Heart right ventricle (tissue), 16 donors: ENCODE measurements around the gene CWC15. TPM values are rescaled to one million over a fixed set of nuclear protein-coding genes. Genes with fewer than 3 reads are reported as not detected.

Experiments used
- ATAC-seq, 8 donors: fragments of 200-7000 bp; cut with Tn5 transposase; one replicate each; pipeline ENCODE4 v1.9.1; 2020; ENCODE audit warnings: mild to moderate bottlenecking in 8 of 8, moderate library complexity in 8 of 8, moderate number of reproducible peaks in 1 of 8
- DNase-seq, 2 donors: peaks; one replicate each; pipeline ENCODE4 v3.0.0-alpha.2; 2020
- H3K27ac ChIP-seq, 10 donors: fragments of 200-600 bp; sonication (generic) in 2 of 10; one replicate each; pipeline versions ENCODE4 v1.5.0 to v1.8.0; 2020 to 2022; ENCODE audit warnings: mild to moderate bottlenecking in 3 of 10
- H3K27me3 ChIP-seq, 7 donors: fragments of 200-600 bp; one replicate each; pipeline ENCODE4 v1.8.0; 2021 to 2022; ENCODE audit warnings: mild to moderate bottlenecking in 2 of 7
- H3K36me3 ChIP-seq, 9 donors: fragments of 200-600 bp; sonication (generic) in 1 of 9; one replicate each; pipeline versions ENCODE4 v1.5.0 to v1.8.0; 2020 to 2022; ENCODE audit warnings: mild to moderate bottlenecking in 2 of 9
- H3K4me1 ChIP-seq, 9 donors: fragments of 200-600 bp; sonication (generic) in 1 of 9; one replicate each; pipeline versions ENCODE4 v1.5.0 to v1.8.0; 2020 to 2022; ENCODE audit warnings: mild to moderate bottlenecking in 4 of 9
- H3K4me3 ChIP-seq, 10 donors: fragments of 200-600 bp; sonication (generic) in 2 of 10; one replicate each; pipeline versions ENCODE4 v1.5.0 to v1.8.0; 2020 to 2022; ENCODE audit warnings: mild to moderate bottlenecking in 7 of 10, moderate library complexity in 2 of 10
- H3K9me3 ChIP-seq, 11 donors: fragments of 200-600 bp in 10 of 11; sonication (generic) in 2 of 11; one replicate each; pipeline versions ENCODE4 v1.5.0 to v1.8.0; 2013 to 2022; ENCODE audit warnings: mild to moderate bottlenecking in 2 of 11, control low read depth in 1 of 11, moderate library complexity in 1 of 11
- WGBS, 2 donors: extraction: QIAGEN DNeasy Blood & Tissue Kit; methylation state at CpG; one replicate each; pipeline ENCODE4 v1.1.7; 2013; ENCODE audit warnings: inconsistent platforms in 1 of 2; 5-methylcytosine and 5-hydroxymethylcytosine counted together
- intact Hi-C, 10 donors: fragments of 100-400 bp; cut with DNase I; formaldehyde crosslinking; loops; one replicate each; pipeline versions ENCODE4 v1.11.1 to v1.14.2; 2022
- polyA plus RNA-seq, 2 donors: library from polyadenylated mRNA; stranded (reverse); fragments of 200-250 nt; gene quantifications; one replicate each; pipeline ENCODE4 v1.2.3, GENCODE V29; 2013
- total RNA-seq, 10 donors: library from RNA; stranded (reverse); fragmentation: NEBNext Ultra II Directional in 3 of 10; extraction: Animal tissue kit (Norgen Biotek cat#: 25700) in 3 of 10; gene quantifications; one replicate each; pipeline versions ENCODE4 v1.2.1 to v1.2.4, GENCODE V29; 2021 to 2023
- TF ChIP-seq, protein P1 (sequence below), 9 donors: fragments of 200-600 bp; sonication (generic) in 2 of 9; IDR thresholded peaks; one replicate each; pipeline versions ENCODE4 v1.5.0 to v1.8.0; 2021 to 2022; ENCODE audit warnings: antibody characterized with exemption in 9 of 9, mild to moderate bottlenecking in 5 of 9, moderate library complexity in 1 of 9
- donor health status: Arrhythmogenic right ventricular cardiomyopathy.
- donor health status: ischemic (EF 13 %, LVEDD 7.1; RV severe dilation, severe dysfunction).
- donor health status: healthy with polysubstance abuse.
- donor health status: DM: no; HTN: yes; CAD: no.
- donor health status: DM: no; HTN: no; CAD: no.
- donor health status: ischemic (EF 25% LVEDD 6.9; RV normal size, moderate dysfunction).
- donor health status: ischemic (EF 25% LVEDD 5.7; RV mildly dilated, moderate dysfunction).
- donor health status: healthy.
- donor health status: DM: yes; HTN: yes; CAD: no.
- donor health status: Ischemic cardiomyopathy.
- donor health status: ischemic (EF 35%, LVEDD 5.7; RV mildly dilated, moderate dysfunction).
- donor health status: nonischemic (EF 11% LVEDD 7.7; RV severe dilation, severe dysfunction).
- donor health status: DM: yes; HTN: yes; CAD: no.
- donor health status: PGD.
- donor health status: ischemic (EF 29% LVEDD 5.4; RV normal size, mild dysfunction).
- donor health status: nonischemic (EF 23%, LVEDD 6.1; RV moderate dilation, normal function).

Gene CWC15
- total and polyA plus RNA-seq, 12 donors = 53.1 to 196 (median 69.5) TPM

GRCh38 chr11:94964934-94965333, 8.4 kb downstream of the CWC15 start:
- TF ChIP-seq, protein P1, sequence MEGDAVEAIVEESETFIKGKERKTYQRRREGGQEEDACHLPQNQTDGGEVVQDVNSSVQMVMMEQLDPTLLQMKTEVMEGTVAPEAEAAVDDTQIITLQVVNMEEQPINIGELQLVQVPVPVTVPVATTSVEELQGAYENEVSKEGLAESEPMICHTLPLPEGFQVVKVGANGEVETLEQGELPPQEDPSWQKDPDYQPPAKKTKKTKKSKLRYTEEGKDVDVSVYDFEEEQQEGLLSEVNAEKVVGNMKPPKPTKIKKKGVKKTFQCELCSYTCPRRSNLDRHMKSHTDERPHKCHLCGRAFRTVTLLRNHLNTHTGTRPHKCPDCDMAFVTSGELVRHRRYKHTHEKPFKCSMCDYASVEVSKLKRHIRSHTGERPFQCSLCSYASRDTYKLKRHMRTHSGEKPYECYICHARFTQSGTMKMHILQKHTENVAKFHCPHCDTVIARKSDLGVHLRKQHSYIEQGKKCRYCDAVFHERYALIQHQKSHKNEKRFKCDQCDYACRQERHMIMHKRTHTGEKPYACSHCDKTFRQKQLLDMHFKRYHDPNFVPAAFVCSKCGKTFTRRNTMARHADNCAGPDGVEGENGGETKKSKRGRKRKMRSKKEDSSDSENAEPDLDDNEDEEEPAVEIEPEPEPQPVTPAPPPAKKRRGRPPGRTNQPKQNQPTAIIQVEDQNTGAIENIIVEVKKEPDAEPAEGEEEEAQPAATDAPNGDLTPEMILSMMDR (IDR thresholded peaks at IDR 0.05) = no peak
- Histone ChIP-seq H3K27ac (no peak overlapping the region), H3K4me1 (peaks cover 0 to 3% (median 0%) of the 10 kb centered on the region in 9 donors), H3K9me3 (no peaks in the 10 kb centered on the region), H3K27me3 (no peaks in the 10 kb centered on the region), H3K4me3 (no peak overlapping the region), H3K36me3 (peaks cover 0 to 100% (median 70%) of the 10 kb centered on the region in 9 donors)
- ATAC-seq (no peak), DNase-seq (no peak)
- intact Hi-C loops = loop anchor here in 5 of 10 donors (5.0 to 10.0 kb wide), 2 partner anchors 340 to 343 kb away; no protein-coding TSS in a partner anchor
- WGBS, 2 donors = 83 to 86% methylated on average over 4 of the region's 4 CpGs

GRCh38 chr11:94961255-94961654, 12.1 kb downstream of the CWC15 start:
- no peak for DNase-seq
- intact Hi-C loops = loop anchor here in 2 of 10 donors (10.0 kb wide), 1 partner anchor 336 kb away; no protein-coding TSS in a partner anchor
- peaks cover 0 to 83% (median 49%) of the 10 kb centered on the region in 9 donors for H3K36me3 ChIP-seq

DNA sequence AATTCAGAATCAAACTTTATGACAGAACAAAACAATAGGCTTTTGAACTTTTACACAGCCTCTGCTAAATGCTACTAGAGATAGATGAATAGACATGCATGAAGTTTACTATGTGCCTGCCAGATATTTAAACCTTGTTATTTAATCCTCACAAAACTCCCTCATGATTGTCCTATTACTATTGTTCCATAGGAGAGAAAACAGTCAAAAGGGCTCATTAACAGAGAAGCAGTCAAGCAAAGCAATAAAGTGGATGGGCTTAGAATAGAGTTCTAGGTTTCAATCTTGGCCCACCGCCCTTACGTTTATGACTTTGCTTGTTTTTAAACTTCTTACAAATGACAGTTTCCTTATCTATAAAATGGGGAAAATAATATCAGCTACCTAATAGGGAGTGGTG, 12.9 kb downstream of the CWC15 start:
- H3K36me3 ChIP-seq = peaks cover 0 to 75% (median 44%) of the 10 kb centered on the region in 9 donors
- H3K27me3 ChIP-seq = no peaks in the 10 kb centered on the region
- intact Hi-C loops = loop anchor here in 2 of 10 donors (10.0 kb wide), 1 partner anchor 336 kb away; no protein-coding TSS in a partner anchor
- ATAC-seq = no peak
- no peaks in the 10 kb centered on the region for H3K4me1 ChIP-seq
- no peak overlapping the region for H3K4me3 ChIP-seq
- H3K9me3 ChIP-seq = no peaks in the 10 kb centered on the region
- DNase-seq = no peak
- 94% methylated on average over 2 of the region's 2 CpGs for WGBS, 2 donors
- TF ChIP-seq, protein P1 (IDR thresholded peaks at IDR 0.05) = no peak
- no peak overlapping the region for H3K27ac ChIP-seq

More at GRCh38 chr11:94961255-94961654, 12.1 kb downstream of the CWC15 start:
- H3K27ac ChIP-seq = no peak overlapping the region
- H3K4me3 ChIP-seq = no peak overlapping the region
- H3K27me3 ChIP-seq = no peaks in the 10 kb centered on the region
- TF ChIP-seq, protein P1 (IDR thresholded peaks at IDR 0.05) = no peak
- 96% methylated on average over 1 of the region's 1 CpG for WGBS, 2 donors
- no peaks in the 10 kb centered on the region for H3K4me1 ChIP-seq
- no peaks in the 10 kb centered on the region for H3K9me3 ChIP-seq
- no peak for ATAC-seq

DNA sequence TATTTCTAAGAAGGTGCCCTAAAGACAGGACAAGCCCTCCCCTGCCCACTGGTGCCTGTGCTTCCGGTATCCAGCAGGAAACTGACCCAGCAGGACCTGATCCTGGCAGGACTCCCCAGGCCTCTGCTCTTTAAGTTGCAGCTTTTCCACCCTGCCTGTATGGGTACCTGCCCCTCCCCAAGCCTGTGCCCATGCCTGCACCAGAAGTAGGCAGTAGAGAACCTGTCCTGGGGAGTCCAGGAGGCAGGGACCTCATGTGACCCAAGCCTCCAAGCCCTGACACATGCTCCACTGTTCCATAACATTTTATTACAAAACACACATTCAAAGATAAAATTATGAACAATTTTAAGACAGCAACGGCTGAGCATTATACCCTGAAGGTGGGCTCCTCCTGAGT, 14.2 kb downstream of the CWC15 start:
- H3K4me3 ChIP-seq = no peak overlapping the region
- TF ChIP-seq, protein P1 (IDR thresholded peaks at IDR 0.05) = no peak
- no peaks in the 10 kb centered on the region for H3K27me3 ChIP-seq
- no peaks in the 10 kb centered on the region for H3K4me1 ChIP-seq
- H3K36me3 ChIP-seq = peaks cover 0 to 62% (median 31%) of the 10 kb centered on the region in 9 donors
- 85 to 86% methylated on average over 2 of the region's 2 CpGs for WGBS, 2 donors
- no peak overlapping the region for H3K27ac ChIP-seq
- intact Hi-C loops = no loop called here
- H3K9me3 ChIP-seq = no peaks in the 10 kb centered on the region
- ATAC-seq = no peak
- no peak for DNase-seq
